ENCODE results near the gene C1orf232.

The C1orf232 gene

DNA sequence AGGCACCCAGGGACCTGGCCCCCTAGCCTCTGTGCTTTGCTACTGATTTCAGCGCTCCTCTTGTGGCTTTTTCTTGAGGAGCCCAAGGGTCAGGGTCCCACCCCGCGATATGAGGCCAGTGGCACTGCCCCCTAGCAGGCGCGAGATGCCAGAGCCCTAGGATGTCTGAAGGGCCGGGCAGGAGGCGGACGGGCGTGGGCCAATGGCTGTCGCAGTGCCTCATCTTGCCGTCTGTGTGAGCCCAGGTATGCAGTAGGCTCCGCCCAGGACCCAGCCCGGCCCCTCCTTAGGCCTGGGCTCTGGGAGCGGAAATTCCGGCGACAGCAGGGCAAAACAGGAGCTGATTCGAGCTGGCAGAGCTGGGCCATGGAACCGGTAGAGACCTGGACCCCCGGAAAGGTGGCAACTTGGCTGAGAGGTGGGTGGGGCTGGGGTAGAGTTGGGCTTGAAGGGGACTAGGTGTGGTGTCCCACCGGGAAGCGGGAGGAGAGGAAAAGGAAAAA, 8.5 kb upstream of the C1orf232 start, which contains the start of gene CNKSR1:
TSS of gene CNKSR1 (plus strand) at position 310 of the 503 bp plus-strand sequence. CDS start at position 367, 57 bp downstream.
- DNase-seq (ENCODE audit: low read depth) = no peak

DNA sequence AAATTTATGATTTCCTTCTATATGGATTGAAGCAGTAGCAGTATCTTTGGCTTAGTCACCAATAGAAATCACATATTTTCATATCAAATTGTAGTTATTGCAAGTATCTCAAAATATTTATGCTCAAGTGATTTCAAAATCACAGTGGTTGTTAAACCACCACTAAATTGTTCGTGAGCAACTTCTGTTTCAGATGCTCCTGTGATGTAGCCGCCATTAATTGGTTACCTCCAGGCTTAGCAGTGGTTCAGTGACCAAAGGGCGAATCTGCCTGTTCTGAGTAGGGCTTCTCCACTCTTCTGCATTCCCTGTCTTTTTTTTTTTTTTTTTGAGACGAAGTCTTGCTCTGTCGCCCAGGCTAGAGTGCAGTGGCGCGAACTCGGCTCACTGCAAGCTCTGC, 6.6 kb upstream of the C1orf232 start:
- DNase-seq (ENCODE audit: low read depth) = no peak

DNA sequence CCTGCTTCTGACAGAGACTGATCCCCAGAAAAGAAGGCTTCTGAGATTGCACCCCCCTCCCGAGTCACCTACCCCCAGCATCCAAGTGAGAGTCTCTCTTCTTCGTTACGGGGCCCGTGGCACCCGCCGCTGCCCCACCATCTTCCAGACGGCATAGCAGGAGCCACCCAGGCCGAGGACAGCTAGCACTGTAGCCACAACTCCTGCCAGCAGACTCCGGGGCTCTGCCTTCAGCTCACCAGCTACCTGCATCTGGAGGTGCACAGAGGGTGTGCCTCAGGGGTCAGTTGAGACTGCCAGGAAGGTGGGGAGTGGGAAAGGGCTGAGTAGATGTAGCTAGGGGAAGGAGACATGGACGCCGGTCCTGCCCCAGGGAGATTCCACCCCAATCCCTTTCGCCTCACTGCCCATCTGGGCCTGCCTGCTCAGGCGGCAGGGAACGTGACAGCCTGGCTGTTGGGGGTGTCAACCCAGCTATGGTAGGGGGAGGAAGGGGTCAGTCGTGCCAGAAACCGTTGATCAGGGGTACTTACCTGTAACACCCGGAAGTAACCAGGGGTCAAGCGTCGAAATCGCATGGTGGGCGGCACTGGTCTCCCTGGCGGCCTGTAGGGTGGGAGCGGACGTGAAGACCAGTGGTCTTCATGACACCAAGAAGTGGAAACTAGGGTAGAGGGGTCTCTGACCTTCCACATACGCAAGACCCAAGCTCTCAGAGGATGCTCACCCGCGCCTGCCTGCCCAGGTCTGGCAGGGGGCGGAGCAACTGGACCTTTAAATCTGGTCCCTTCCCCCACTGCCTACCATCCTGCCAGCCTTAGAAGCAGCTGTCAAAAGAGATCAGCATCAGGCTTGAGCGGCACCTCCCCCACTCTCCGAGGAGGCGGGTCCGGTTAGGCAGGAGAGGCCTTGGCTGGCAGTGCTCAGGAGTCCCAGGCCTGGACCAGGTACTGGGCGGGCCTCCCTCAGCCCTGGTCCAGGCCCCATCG, 2.6 kb upstream of the C1orf232 start, which contains the start of gene ZNF593OS:
TSS of gene ZNF593OS (minus strand) at position 749 of the 989 bp plus-strand sequence. CDS start at position 578, 171 bp downstream.
- no peak for DNase-seq (ENCODE audit: low read depth)

DNA sequence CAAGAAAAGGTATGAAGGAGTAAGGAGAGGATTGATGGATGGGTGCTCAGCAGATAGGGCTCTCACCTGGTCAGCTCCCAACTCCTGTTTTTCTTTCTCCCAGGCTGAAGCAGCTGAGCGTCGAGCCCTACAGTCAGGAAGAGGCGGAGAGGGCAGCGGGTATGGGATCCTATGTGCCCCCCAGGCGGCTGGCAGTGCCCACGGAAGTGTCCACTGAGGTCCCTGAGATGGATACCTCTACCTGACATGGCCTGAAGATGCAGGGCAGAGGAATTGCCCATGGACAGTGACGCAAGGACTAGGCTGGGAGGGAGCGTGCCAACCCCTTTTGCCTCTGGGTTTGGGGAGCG, 1.7 kb upstream of the C1orf232 start:
- DNase-seq (ENCODE audit: low read depth) = no peak

DNA sequence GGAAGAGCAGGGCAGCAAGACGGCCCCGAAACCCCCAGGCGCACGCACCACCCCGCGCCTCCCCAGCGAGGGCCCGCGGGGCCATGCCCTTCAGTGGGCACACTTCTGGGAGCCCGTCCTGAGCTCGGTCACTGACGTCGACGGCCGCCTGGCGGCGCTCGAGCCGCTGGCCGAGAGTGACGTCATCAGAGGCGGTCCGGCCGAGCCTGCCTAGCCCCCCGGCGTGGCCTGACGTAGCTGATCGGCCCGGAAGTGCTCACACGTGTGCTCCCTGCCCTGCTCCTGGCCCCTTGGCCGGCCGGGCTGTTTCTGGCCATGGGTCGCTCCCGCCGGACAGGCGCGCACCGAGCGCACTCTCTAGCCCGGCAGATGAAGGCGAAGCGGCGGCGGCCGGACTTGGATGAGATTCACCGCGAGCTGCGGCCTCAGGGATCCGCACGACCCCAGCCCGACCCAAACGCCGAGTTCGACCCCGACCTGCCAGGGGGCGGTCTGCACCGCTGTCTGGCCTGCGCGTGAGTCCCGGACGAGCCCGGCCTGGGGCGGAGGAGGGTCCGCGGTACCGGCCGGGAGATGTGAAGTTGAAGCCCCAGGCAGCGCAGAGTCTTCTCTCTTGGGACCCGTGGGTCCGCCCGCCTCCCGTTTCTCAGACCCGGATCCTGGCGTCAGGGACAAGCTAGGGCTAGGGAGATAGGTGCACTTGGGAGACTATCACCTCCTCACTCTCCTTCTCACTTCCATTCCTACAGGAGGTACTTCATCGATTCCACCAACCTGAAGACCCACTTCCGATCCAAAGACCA, 1.1 kb upstream of the C1orf232 start, which contains the start of gene ZNF593:
TSS of gene ZNF593 (plus strand) at position 240 of the 803 bp plus-strand sequence. CDS start at position 316, 76 bp downstream.
- peak; percentile 72 for DNase-seq (ENCODE audit: low read depth)

DNA sequence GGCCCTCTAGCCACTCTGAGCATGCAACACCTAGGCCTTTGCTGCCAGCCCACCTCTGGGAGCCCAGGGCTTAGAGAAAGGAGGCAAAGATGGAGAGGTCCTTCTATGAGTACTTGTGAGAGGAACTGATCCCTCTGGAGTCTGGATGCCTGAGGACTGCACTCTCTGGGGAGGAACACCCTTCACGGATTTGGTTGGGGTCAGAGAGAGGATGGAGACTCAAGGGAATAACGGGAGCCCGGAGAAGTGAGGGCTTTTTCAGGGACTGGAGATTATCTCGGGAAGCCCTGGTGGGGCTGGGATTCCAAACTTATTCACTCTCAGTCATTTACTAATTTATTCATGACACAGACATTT, 413 bp upstream of the C1orf232 start:
- no peak for DNase-seq (ENCODE audit: low read depth)

DNA sequence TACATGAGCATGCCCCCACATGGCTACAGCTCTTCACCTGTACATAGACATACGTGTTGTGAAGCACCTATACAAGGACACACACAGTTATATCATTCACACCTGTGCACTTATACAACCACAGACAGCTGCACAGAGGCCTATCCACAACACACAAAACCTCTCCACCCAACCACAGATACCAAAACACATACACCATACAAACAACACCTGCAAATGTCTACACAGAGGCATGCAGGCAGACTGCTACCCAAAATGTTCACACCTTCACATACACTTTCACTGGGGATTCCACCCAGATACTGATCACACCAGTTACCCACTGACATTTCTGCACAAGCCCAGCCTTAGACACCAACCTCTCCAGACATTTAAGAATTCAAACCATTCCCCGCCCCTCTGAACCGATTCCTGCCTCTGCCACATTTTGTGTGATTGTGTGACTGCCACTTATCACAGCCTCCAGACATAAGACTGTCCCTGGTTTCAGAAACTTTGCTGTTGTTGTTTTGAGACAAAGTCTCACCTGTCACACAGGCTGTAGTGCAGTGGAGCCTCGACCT, 2.0 kb downstream of the C1orf232 start:
- DNase-seq (ENCODE audit: low read depth) = no peak

DNA sequence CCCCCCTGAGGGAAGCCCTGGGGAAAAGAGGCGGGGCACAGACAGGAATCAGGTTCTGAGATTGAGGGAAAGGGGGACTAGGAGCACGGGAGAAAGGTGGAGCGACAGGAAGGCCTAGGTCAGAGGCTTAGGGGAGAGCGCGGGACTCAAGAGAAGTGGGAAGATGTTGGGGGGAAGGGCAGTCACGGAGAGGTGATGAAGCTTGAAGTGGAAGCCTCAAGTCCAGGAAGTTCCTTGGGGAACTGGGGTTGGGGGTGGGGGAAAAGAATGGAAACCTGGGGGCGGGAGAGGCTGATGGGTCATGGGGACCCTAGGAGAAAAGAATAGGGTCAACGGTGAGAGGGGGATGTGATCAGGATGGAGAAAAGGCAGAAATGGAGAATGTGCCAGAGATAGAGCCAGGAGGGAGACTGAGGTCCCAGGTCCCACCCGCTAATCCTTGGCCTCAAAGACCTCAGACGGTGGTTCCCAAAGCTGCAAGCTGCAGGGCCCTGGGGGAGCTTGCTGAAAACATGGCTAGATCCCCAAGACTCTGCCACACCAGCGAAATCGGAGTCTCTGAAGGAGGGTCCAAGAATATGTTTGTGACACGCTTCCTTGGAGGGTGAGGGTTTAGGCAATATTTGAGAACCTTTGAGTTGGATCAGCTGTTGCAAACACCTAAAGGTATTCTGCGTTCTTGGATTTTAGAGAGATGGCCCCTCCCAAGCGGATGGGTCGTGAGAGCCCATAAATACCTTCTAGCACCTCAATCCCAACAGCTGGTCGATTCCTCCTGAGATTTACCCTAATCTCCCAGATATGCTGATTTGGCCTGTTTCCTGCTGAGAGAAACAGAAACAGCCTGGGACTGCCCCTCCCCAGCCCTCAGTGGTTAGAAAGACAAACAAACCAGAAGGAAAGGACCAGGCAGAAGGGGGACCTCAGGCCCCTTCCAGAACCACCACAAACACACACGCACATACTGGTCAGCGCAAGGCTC, 3.6 kb downstream of the C1orf232 start:
- no peak for DNase-seq (ENCODE audit: low read depth)

DNA sequence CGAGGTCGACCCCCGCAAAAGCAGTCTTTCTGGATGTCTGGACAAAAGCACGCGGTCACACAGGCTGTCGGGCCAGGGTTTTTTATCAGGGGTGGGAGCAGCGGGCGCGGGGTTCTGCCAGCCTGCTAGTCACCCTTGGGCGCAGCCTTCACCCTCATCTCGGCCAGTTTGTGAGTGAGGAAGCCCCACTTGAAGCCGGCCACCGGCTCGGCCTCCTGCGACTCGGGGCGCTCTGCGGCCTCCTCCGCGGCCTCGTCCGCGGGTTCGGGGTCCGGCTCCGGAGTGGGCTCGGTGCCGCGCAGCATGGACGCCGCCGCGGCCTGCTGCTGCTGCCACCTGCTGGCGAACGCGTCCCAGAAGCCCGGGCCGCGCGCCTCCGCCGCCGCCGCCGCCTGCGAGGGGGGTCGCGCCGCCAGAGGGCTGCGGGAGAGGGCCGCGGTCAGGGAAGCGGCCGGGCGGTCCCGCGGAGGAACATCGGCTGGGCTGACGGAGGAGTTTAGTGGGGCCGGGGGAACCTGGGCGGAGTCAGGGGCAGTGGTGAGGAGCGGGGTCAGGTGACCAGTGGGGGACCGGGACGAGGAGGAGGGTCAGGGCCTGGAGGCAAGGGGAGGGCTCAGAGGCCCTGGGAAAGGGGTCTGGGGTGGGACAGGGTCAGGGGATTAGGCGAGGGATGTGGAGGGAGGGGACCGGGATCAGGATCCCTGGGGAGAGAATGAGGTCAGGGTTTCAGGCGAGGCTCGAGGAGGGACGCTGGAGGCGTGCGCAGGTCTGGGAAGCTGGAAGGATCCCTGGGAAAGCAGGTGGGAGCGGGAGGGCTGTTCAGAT, 4.5 kb downstream of the C1orf232 start:
- DNase-seq (ENCODE audit: low read depth) = peak; percentile 52

DNA sequence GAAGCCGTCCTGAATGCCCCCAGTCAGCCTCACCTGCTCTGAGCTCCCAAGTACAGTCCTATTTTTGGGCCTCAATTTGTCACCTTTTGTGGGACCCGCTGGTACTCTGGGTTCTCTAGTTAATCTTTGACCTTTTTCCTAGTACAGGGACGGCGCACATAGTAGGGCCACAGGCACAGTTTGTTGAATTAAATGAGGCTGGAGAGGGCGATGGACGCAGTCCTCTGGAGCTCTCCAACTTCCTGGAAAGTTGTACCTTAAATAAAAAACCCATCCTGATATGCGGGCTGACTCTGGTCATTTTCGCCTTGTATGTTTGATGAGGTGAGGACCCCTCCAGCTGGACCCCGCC, 5.1 kb downstream of the C1orf232 start:
- DNase-seq (ENCODE audit: low read depth) = no peak

DNA sequence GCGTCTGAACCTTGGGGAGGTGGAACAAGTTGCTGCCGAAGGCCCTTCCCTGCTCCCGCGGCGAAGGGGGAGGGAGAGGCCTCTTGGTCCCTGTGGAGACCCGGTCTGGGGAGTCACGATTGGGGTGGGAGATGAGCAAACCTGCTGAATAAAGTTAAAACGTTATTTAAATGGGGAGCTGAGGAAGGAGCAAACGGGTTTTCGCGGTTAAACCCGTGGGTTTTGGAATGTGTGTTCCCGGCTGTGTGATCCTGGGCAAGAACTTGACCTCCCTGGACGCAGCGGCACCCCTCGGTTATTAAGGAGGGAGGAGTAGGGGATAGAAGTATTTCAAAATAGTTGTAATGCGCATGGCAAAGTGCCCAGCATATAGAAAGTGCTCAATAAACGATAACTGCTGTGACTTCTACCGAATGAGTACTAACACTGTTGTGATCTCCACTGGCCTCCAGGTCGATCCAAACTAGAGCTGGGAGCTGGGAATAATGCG, 6.5 kb downstream of the C1orf232 start:
- DNase-seq (ENCODE audit: low read depth) = no peak

DNA sequence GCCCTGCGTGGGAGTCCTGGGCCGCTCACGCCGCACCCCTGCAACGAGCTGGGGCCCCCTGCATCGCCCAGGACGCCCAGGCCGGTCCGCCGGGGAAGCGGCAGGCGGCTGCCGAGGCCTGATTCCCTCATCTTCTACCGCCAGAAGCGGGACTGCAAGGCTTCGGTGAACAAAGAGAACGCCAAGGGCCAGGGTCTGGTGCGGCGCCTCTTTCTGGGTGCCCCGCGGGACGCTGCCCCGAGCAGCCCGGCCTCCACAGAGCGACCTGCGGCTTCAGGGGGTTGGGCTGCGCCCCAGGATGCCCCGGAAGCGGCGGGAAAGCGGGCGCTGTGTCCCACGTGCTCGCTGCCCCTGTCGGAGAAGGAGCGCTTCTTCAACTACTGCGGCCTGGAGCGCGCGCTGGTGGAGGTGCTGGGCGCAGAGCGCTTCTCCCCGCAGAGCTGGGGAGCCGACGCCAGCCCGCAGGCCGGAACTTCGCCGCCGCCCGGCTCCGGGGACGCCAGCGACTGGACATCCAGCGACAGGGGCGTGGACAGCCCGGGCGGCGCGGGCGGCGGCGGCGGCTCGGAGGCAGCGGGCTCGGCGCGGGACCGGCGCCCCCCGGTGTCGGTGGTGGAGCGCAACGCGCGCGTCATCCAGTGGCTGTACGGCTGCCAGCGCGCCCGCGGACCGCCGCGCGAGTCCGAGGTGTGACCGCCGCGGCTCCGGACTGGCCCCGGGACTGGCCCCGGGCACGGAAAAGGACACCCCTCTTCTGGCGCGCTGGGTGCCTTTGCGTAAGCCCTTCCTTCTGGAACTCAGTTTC, 7.1 kb downstream of the C1orf232 start:
- DNase-seq (ENCODE audit: low read depth) = no peak

DNA sequence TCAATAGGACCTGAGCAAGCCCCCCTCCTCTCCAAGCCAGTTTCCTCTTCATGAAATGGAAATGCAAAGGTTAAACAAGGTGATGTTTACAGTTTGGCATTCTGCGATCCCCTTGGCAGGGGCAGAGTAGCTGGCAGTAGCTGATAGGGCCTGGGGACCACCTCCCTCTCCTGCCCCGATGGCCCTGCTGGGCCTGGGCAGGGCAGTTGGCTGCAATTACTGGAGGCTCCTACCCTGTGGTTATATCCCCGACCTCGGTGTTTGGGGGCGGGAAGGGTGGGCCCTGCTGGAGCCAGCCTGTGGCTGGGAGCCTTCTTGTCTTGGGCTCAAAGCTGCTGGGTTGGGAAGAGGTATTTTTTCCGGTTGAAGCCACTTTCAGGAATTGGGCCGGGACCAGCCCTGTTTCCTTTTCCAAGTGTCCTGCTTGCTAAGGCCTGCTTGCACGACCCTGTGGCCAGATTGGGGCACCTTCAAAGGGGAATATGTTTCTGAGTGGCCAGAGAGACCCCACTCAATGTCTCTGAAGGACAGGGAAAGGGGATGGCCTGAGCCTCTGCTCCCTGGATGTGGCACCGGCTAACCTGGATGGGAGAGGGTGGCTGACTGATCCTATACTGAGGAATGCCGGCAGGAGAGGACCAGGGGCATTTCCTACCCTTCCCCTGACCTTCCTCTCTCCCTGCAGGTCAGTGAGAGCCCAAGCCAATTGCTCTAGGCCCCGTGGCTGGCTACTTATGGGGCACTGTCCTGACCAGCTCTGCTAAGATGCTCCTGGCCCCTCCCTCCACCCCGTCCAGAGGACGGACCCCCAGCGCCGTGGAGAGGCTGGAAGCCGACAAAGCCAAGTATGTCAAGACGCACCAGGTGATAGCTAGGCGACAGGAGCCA, 8.0 kb downstream of the C1orf232 start:
- DNase-seq (ENCODE audit: low read depth) = no peak

DNA sequence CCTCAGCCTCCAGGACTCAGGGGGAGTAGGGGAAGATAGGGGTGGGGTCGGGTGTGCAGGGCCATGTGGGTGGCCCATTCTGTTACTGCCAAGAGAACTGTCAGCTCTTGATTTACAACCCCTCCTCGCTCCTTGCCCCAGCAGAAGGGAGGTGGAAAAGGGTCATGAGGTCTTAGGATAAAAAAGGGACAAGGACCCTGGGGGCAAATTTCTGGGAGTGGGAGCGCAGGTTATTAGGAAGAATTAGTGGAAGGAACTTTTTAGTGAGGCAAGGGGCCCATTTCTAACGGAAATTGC, 9.1 kb downstream of the C1orf232 start:
- no peak for DNase-seq (ENCODE audit: low read depth)

DNA sequence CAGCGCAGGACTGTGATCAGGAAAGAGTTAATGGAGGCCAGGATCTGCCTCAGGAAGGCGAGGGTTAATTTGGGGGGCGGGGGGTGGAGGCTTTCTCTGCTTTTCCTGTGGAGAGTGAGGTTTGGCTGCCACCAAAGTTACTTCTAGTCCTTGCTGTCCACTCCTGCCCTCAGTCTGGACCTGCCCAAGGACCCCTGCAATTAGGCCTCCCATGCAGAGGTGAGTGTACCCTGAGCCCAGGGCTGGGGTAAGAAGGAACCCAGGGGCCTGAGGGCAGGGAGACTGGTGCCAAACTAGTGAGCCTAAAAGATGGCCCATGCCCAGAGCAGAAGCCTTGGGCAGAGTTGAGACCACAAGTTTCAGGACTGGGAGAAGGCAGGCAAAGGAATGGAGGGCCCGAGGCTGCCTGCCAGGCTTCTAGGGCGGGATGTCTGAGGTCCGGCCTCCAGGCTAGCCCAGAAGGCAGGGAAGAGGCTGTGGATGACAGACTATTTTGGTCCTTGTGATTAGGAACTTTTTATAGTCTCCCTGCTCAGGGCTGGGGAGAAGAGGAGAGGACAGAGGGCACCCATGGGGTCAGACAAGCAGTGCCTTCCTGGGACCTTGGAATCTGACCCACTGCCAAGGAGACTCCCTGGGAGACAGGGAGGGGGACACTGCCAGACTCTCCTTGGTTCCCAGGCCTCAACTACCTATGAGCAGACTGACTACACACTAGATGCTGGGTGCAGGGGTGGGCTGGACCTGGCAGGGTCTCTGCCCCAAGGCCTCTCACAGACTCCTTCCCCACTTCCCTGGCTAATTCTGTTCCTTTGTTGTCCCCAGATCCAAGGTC, 9.6 kb downstream of the C1orf232 start, which contains the start of gene FAM110D:
TSS of gene FAM110D (plus strand) at position 172 of the 835 bp plus-strand sequence. CDS start 2,213 bp downstream, outside the sequence.
- no peak for DNase-seq (ENCODE audit: low read depth)

DNA sequence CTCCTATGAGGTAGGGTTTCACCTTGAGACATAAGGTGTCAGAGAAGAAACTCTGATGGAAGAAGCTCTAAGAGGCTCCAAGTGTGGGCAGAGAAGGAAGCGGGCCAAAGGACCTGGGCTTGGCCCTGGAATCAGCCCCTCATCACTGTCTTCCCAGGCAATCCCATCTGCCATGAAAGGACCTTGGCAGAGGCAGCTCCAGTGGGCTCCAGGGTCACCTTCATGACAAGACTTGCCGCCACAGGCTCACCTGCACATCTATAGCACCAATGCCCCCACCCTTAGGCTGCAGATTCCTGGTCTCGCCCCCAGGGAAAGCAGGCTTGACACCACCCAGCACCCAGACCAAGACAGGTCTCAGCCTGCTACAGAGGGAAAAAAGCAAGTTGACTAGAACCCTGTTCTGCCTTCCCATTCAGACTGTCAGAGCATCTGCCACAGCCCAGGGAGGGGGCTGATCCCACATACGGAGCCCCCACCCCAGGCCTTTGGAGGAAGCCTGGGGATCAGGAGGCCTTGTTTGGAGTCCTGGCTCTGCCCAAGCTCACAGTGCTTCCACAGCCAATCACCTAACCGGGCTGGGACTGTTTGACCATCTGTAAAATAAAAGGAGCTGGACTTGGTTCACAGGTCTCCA, 10.4 kb downstream of the C1orf232 start:
- DNase-seq (ENCODE audit: low read depth) = no peak
